Measurements from ENCODE around the gene ARHGEF17. TPM values are rescaled to one million over a fixed set of nuclear protein-coding genes. Genes with fewer than 3 reads are reported as not detected.

The ARHGEF17 gene
- total and polyA plus RNA-seq, 2 experiments from 2014 or later, result 15.3 to 23.5 TPM

GRCh38 chr11:73384531-73384871 is 76.4 kb downstream of the ARHGEF17 start:
- in situ Hi-C loops (cut with MboI), result no loop called here
- Histone ChIP-seq H3F3A (ENCODE audit: insufficient read depth) (no peaks in the 10 kb centered on the region), H3K27me3 (replicated peaks; ENCODE audit: insufficient read depth) (no peaks in the 10 kb centered on the region), H3K4me3 (no peak overlapping the region), H3K4me1 (ENCODE audit: insufficient read depth) (no peaks in the 10 kb centered on the region; the same call in 1 of the 2 replicates), H3K4me2 (ENCODE audit: unreplicated experiment) (no peak overlapping the region), H3K9me2 (ENCODE audit: insufficient read depth) (no peaks in the 10 kb centered on the region), H3K27ac (no peak overlapping the region), H3K9ac (no peak overlapping the region), H3K36me3 (ENCODE audit: low read depth) (no peaks in the 10 kb centered on the region), H4K20me1 (ENCODE audit: insufficient read depth) (no peaks in the 10 kb centered on the region), H3K79me2 (ENCODE audit: insufficient read depth) (peaks cover 94% of the 10 kb centered on the region), H3K9me3 (ENCODE audit: low read depth) (no peaks in the 10 kb centered on the region), H2AFZ (no peak overlapping the region)
- no peak for DNase-seq
- 64 to 78% methylated on average over 4 of the region's 4 CpGs for WGBS, 2 experiments (ENCODE audit: low coverage in 1 of 2, low lambda C conversion rate in 2 of 2, missing lambda C conversion rate in 2 of 2)
- TF ChIP-seq EZH2 (IDR thresholded peaks at IDR 0.05; ENCODE audit: insufficient read depth, poor library complexity, severe bottlenecking) (no peak), EZH2phosphoT487 (IDR thresholded peaks at IDR 0.05; ENCODE audit: insufficient read depth, low read depth) (no peak)

GRCh38 chr11:73384872-73385689 is 77.0 kb downstream of the ARHGEF17 start:
- Histone ChIP-seq H3K79me2 (ENCODE audit: insufficient read depth) (peaks cover 89% of the 10 kb centered on the region), H3K36me3 (ENCODE audit: low read depth) (no peaks in the 10 kb centered on the region), H3K9ac (0 out of 2 replicates have a peak overlapping the region, but pooled peaks have one; percentile 14), H3K27me3 (replicated peaks; ENCODE audit: insufficient read depth) (no peaks in the 10 kb centered on the region), H3K9me2 (ENCODE audit: insufficient read depth) (no peaks in the 10 kb centered on the region), H3K4me2 (ENCODE audit: unreplicated experiment) (no peak overlapping the region), H3K27ac (no peak overlapping the region), H2AFZ (no peak overlapping the region), H3K9me3 (ENCODE audit: low read depth) (no peaks in the 10 kb centered on the region), H3K4me3 (no peak overlapping the region), H3F3A (ENCODE audit: insufficient read depth) (no peaks in the 10 kb centered on the region), H3K4me1 (ENCODE audit: insufficient read depth) (no peaks in the 10 kb centered on the region; the same call in 1 of the 2 replicates), H4K20me1 (ENCODE audit: insufficient read depth) (no peaks in the 10 kb centered on the region)
- no peak for TF ChIP-seq EZH2phosphoT487 (IDR thresholded peaks at IDR 0.05; ENCODE audit: insufficient read depth, low read depth)
- TF ChIP-seq EZH2 (IDR thresholded peaks at IDR 0.05; ENCODE audit: insufficient read depth, poor library complexity, severe bottlenecking), result no peak
- in situ Hi-C loops (cut with MboI), result no loop called here
- DNase-seq, result no peak
- 53 to 59% methylated on average over 12 to 21 of the region's 21 CpGs for WGBS, 2 experiments (ENCODE audit: low coverage in 1 of 2, low lambda C conversion rate in 2 of 2, missing lambda C conversion rate in 2 of 2)

- no peak overlapping the region for H2AFZ ChIP-seq
- no peak overlapping the region for H3K27ac ChIP-seq
- no peaks in the 10 kb centered on the region for H4K20me1 ChIP-seq (ENCODE audit: insufficient read depth)
- no peak overlapping the region for H3K4me3 ChIP-seq
- H3K36me3 ChIP-seq (ENCODE audit: low read depth), result no peaks in the 10 kb centered on the region
- no peaks in the 10 kb centered on the region; the same call in 1 of the 2 replicates for H3K4me1 ChIP-seq (ENCODE audit: insufficient read depth)
- H3K4me2 ChIP-seq (ENCODE audit: unreplicated experiment), result no peak overlapping the region
- H3F3A ChIP-seq (ENCODE audit: insufficient read depth), result no peaks in the 10 kb centered on the region
- H3K9me2 ChIP-seq (ENCODE audit: insufficient read depth), result no peaks in the 10 kb centered on the region
- no peaks in the 10 kb centered on the region for H3K9me3 ChIP-seq (ENCODE audit: low read depth)
- no peak for DNase-seq
- in situ Hi-C loops (cut with MboI), result no loop called here
- 0 out of 2 replicates have a peak overlapping the region, but pooled peaks have one; percentile 14 for H3K9ac ChIP-seq
- no peak for TF ChIP-seq EZH2phosphoT487 (IDR thresholded peaks at IDR 0.05; ENCODE audit: insufficient read depth, low read depth)
- peaks cover 89% of the 10 kb centered on the region for H3K79me2 ChIP-seq (ENCODE audit: insufficient read depth)
- H3K27me3 ChIP-seq (replicated peaks; ENCODE audit: insufficient read depth), result no peaks in the 10 kb centered on the region
- 86 to 91% methylated on average over 8 of the region's 8 CpGs for WGBS, 2 experiments (ENCODE audit: low coverage in 1 of 2, low lambda C conversion rate in 2 of 2, missing lambda C conversion rate in 2 of 2)
Measured at GRCh38 chr11:73386016-73386415, 77.9 kb downstream of the ARHGEF17 start.

GRCh38 chr11:73386546-73386945 is 78.5 kb downstream of the ARHGEF17 start:
- no peaks in the 10 kb centered on the region; the same call in 1 of the 2 replicates for H3K4me1 ChIP-seq (ENCODE audit: insufficient read depth)
- H3K9me2 ChIP-seq (ENCODE audit: insufficient read depth), result no peaks in the 10 kb centered on the region
- in situ Hi-C loops (cut with MboI), result no loop called here
- no peak overlapping the region for H2AFZ ChIP-seq
- H3F3A ChIP-seq (ENCODE audit: insufficient read depth), result no peaks in the 10 kb centered on the region
- H3K4me3 ChIP-seq, result no peak overlapping the region
- H4K20me1 ChIP-seq (ENCODE audit: insufficient read depth), result no peaks in the 10 kb centered on the region
- no peak overlapping the region for H3K9ac ChIP-seq
- peaks cover 89% of the 10 kb centered on the region for H3K79me2 ChIP-seq (ENCODE audit: insufficient read depth)
- H3K9me3 ChIP-seq (ENCODE audit: low read depth), result no peaks in the 10 kb centered on the region
- TF ChIP-seq EZH2 (IDR thresholded peaks at IDR 0.05; ENCODE audit: insufficient read depth, poor library complexity, severe bottlenecking) (no peak), EZH2phosphoT487 (IDR thresholded peaks at IDR 0.05; ENCODE audit: insufficient read depth, low read depth) (no peak)
- no peak for DNase-seq
- 97 to 98% methylated on average over 7 to 8 of the region's 8 CpGs for WGBS, 2 experiments (ENCODE audit: low coverage in 1 of 2, low lambda C conversion rate in 2 of 2, missing lambda C conversion rate in 2 of 2)
- no peak overlapping the region for H3K4me2 ChIP-seq (ENCODE audit: unreplicated experiment)
- H3K27ac ChIP-seq, result no peak overlapping the region
- H3K27me3 ChIP-seq (replicated peaks; ENCODE audit: insufficient read depth), result no peaks in the 10 kb centered on the region
- no peaks in the 10 kb centered on the region for H3K36me3 ChIP-seq (ENCODE audit: low read depth)

Measured in GM23248 (cell line).